ENCODE results near the gene PRR35. TPM values are rescaled to one million over a fixed set of nuclear protein-coding genes. Genes with fewer than 3 reads are reported as not detected.

Gene PRR35
- total RNA-seq, 6 experiments from 2014 or later, result not detected

- Mint-ChIP-seq H3K4me3 (no peak overlapping the region), H3K27ac (no peak overlapping the region), H3K9me3 (no peaks in the 10 kb centered on the region), H3K36me3 (ENCODE audit: low read depth) (peaks cover under 1% of the 10 kb centered on the region; the same call in 1 of the 2 replicates), H3K4me1 (ENCODE audit: low read depth) (peaks cover 13% of the 10 kb centered on the region), H3K27me3 (ENCODE audit: insufficient read depth) (peaks cover 3% of the 10 kb centered on the region)
- DNase-seq, result no peak
- no peak for TF ChIP-seq CTCF (IDR thresholded peaks at IDR 0.05)
These were observed 22.0 kb downstream of the PRR35 start for GRCh38 chr16:582218-582613.

GRCh38 chr16:582614-583331 lies 22.6 kb downstream of the PRR35 start:
- Mint-ChIP-seq H3K27ac (no peak overlapping the region), H3K4me3 (no peak overlapping the region), H3K9me3 (no peaks in the 10 kb centered on the region), H3K36me3 (ENCODE audit: low read depth) (peaks cover 4% of the 10 kb centered on the region; the same call in 1 of the 2 replicates), H3K27me3 (ENCODE audit: insufficient read depth) (peaks cover 4% of the 10 kb centered on the region), H3K4me1 (ENCODE audit: low read depth) (peaks cover 18% of the 10 kb centered on the region)
- TF ChIP-seq CTCF (IDR thresholded peaks at IDR 0.05), result 0 out of 2 replicates have a peak, but pooled peaks have one; percentile 16
- no peak for DNase-seq

- no peak overlapping the region for H3K4me3 Mint-ChIP-seq
- peaks cover 4% of the 10 kb centered on the region; the same call in 1 of the 2 replicates for H3K36me3 Mint-ChIP-seq (ENCODE audit: low read depth)
- H3K27ac Mint-ChIP-seq, result no peak overlapping the region
- peaks cover 4% of the 10 kb centered on the region for H3K27me3 Mint-ChIP-seq (ENCODE audit: insufficient read depth)
- H3K9me3 Mint-ChIP-seq, result no peaks in the 10 kb centered on the region
- no peak for TF ChIP-seq CTCF (IDR thresholded peaks at IDR 0.05)
- no peak for DNase-seq
- peaks cover 18% of the 10 kb centered on the region for H3K4me1 Mint-ChIP-seq (ENCODE audit: low read depth)
These were observed 23.2 kb downstream of the PRR35 start for GRCh38 chr16:583470-583814.

GRCh38 chr16:583815-584591 lies 23.8 kb downstream of the PRR35 start:
- TF ChIP-seq CTCF (IDR thresholded peaks at IDR 0.05), result no peak
- peaks cover 4% of the 10 kb centered on the region; the same call in 1 of the 2 replicates for H3K36me3 Mint-ChIP-seq (ENCODE audit: low read depth)
- no peak for DNase-seq
- H3K4me3 Mint-ChIP-seq, result no peak overlapping the region
- no peak overlapping the region for H3K27ac Mint-ChIP-seq
- H3K4me1 Mint-ChIP-seq (ENCODE audit: low read depth), result peaks cover 18% of the 10 kb centered on the region
- H3K27me3 Mint-ChIP-seq (ENCODE audit: insufficient read depth), result peaks cover 4% of the 10 kb centered on the region
- no peaks in the 10 kb centered on the region for H3K9me3 Mint-ChIP-seq

GRCh38 chr16:585351-585750 lies 25.2 kb downstream of the PRR35 start:
- Mint-ChIP-seq H3K27me3 (ENCODE audit: insufficient read depth) (peaks cover 9% of the 10 kb centered on the region), H3K4me1 (ENCODE audit: low read depth) (peaks cover 18% of the 10 kb centered on the region), H3K36me3 (ENCODE audit: low read depth) (peaks cover 4% of the 10 kb centered on the region; the same call in 1 of the 2 replicates), H3K4me3 (no peak overlapping the region), H3K27ac (no peak overlapping the region), H3K9me3 (no peaks in the 10 kb centered on the region)
- TF ChIP-seq CTCF (IDR thresholded peaks at IDR 0.05), result 0 out of 2 replicates have a peak, but pooled peaks have one; percentile 17
- no peak for DNase-seq
